ENCODE data around the gene LNX2. TPM values are rescaled to one million over a fixed set of nuclear protein-coding genes. Genes with fewer than 3 reads are reported as not detected.

The LNX2 gene
- polyA plus RNA-seq, 1 donor (not counting 4 experiments of a cell fraction or from before 2014, with no cell fraction given) = 17.0 TPM

GRCh38 chr13:27578121-27579030 lies 42.0 kb downstream of the LNX2 start:
- Histone ChIP-seq H2AFZ (ENCODE audit: control insufficient read depth, low read length) (no peak overlapping the region), H3K4me3 (ENCODE audit: control insufficient read depth in 2 of 3, extremely low read depth in 1 of 3, insufficient read depth in 2 of 3, low read depth in 1 of 3, low read length in 3 of 3) (no peak overlapping the region), H3K9ac (ENCODE audit: control insufficient read depth, extremely low read depth, insufficient read depth, low read length) (no peak overlapping the region), H3K4me1 (ENCODE audit: control insufficient read depth, extremely low read depth, insufficient read depth, low read length) (peaks cover 14% of the 10 kb centered on the region), H3K9me3 (ENCODE audit: control insufficient read depth, low read depth, low read length) (no peaks in the 10 kb centered on the region), H3K36me3 (ENCODE audit: control insufficient read depth in 2 of 2, extremely low read depth in 1 of 2, insufficient read depth in 2 of 2, low read length in 2 of 2) (peaks cover 3 to 5% of the 10 kb centered on the region in 2 experiments), H3K4me2 (ENCODE audit: control insufficient read depth, extremely low read depth, insufficient read depth, low read depth, low read length) (no peak overlapping the region), H3K27ac (ENCODE audit: control insufficient read depth, insufficient read depth, low read length) (peak overlapping the region; percentile 42), H3K27me3 (ENCODE audit: control insufficient read depth, extremely low read depth, insufficient read depth, low read length) (no peaks in the 10 kb centered on the region), H3K79me2 (ENCODE audit: control insufficient read depth, insufficient read depth, low read length) (peaks cover 42% of the 10 kb centered on the region), H4K20me1 (ENCODE audit: control insufficient read depth, extremely low read depth, insufficient read depth, low read length) (peaks cover 3% of the 10 kb centered on the region), H3K9me1 (ENCODE audit: control insufficient read depth, extremely low read depth, insufficient read depth, low read length) (peaks cover 4% of the 10 kb centered on the region)
- TF ChIP-seq EZH2 (IDR thresholded peaks at IDR 0.05; ENCODE audit: low read length) = no peak
- no peak for TF ChIP-seq CTCF (optimal IDR thresholded peaks at IDR 0.05 in 1 of 3, IDR thresholded peaks at IDR 0.05 in 1 of 3, conservative IDR thresholded peaks at IDR 0.05 in 1 of 3; ENCODE audit: extremely low read depth in 1 of 3, insufficient read depth in 2 of 3, low read length in 3 of 3)
- DNase-seq (ENCODE audit: low read depth, low spot score) (no peak), FAIRE-seq (peak; percentile 73)
- dilution Hi-C loops (cut with MboI; ENCODE audit: extremely low pct_ligation_motif_present, low sequenced_read_pairs) = no loop called here

- H3K4me3 ChIP-seq (ENCODE audit: control insufficient read depth in 2 of 3, extremely low read depth in 1 of 3, insufficient read depth in 2 of 3, low read depth in 1 of 3, low read length in 3 of 3) = no peak overlapping the region
- no peak overlapping the region for H3K9ac ChIP-seq (ENCODE audit: control insufficient read depth, extremely low read depth, insufficient read depth, low read length)
- no peak overlapping the region for H3K27ac ChIP-seq (ENCODE audit: control insufficient read depth, insufficient read depth, low read length)
- H3K4me2 ChIP-seq (ENCODE audit: control insufficient read depth, extremely low read depth, insufficient read depth, low read depth, low read length) = no peak overlapping the region
- no peaks in the 10 kb centered on the region for H3K9me3 ChIP-seq (ENCODE audit: control insufficient read depth, low read depth, low read length)
- H3K79me2 ChIP-seq (ENCODE audit: control insufficient read depth, insufficient read depth, low read length) = peaks cover 47% of the 10 kb centered on the region
- H3K27me3 ChIP-seq (ENCODE audit: control insufficient read depth, extremely low read depth, insufficient read depth, low read length) = no peaks in the 10 kb centered on the region
- DNase-seq (ENCODE audit: low read depth, low spot score) (no peak), FAIRE-seq (no peak)
- peaks cover 34% of the 10 kb centered on the region for H3K4me1 ChIP-seq (ENCODE audit: control insufficient read depth, extremely low read depth, insufficient read depth, low read length)
- peaks cover 3% of the 10 kb centered on the region for H4K20me1 ChIP-seq (ENCODE audit: control insufficient read depth, extremely low read depth, insufficient read depth, low read length)
- peaks cover 0 to 5% of the 10 kb centered on the region in 2 experiments for H3K36me3 ChIP-seq (ENCODE audit: control insufficient read depth in 2 of 2, extremely low read depth in 1 of 2, insufficient read depth in 2 of 2, low read length in 2 of 2)
- dilution Hi-C loops (cut with MboI; ENCODE audit: extremely low pct_ligation_motif_present, low sequenced_read_pairs) = no loop called here
- no peak overlapping the region for H2AFZ ChIP-seq (ENCODE audit: control insufficient read depth, low read length)
- TF ChIP-seq EZH2 (IDR thresholded peaks at IDR 0.05; ENCODE audit: low read length) = no peak
- no peak for TF ChIP-seq CTCF (optimal IDR thresholded peaks at IDR 0.05 in 1 of 3, IDR thresholded peaks at IDR 0.05 in 1 of 3, conservative IDR thresholded peaks at IDR 0.05 in 1 of 3; ENCODE audit: extremely low read depth in 1 of 3, insufficient read depth in 2 of 3, low read length in 3 of 3)
- H3K9me1 ChIP-seq (ENCODE audit: control insufficient read depth, extremely low read depth, insufficient read depth, low read length) = peaks cover 4% of the 10 kb centered on the region
These were observed 45.7 kb downstream of the LNX2 start for GRCh38 chr13:27574661-27575060.
